Lung (tissue), 12 donors: Measurements from ENCODE around the gene PRRG1. TPM values are rescaled to one million over a fixed set of nuclear protein-coding genes. Genes with fewer than 3 reads are reported as not detected.
A peak's percentile ranks its signal among the peaks of the same experiment; 100 is the strongest.

Experiments used
- ATAC-seq: fragments of 200-7000 bp; cut with Tn5 transposase; one replicate; pipeline ENCODE4 v1.9.1; 2020; ENCODE audit warnings: moderate number of reproducible peaks; ENCODE audit not compliant: insufficient read depth, low FRiP score
- DNase-seq, 3 donors: peaks; one replicate each; pipeline ENCODE4 v3.0.0-alpha.2; 2013 to 2017
- H3K27ac ChIP-seq, 2 donors: one replicate each; pipeline ENCODE4 v1.5.1; 2013; ENCODE audit warnings: mild to moderate bottlenecking in 2 of 2, moderate library complexity in 2 of 2, control low read depth in 1 of 2, inconsistent platforms in 1 of 2, low read depth in 1 of 2, low read length in 1 of 2
- H3K27me3 ChIP-seq, 3 donors: one replicate each; pipeline ENCODE4 v1.5.1; 2013; ENCODE audit warnings: low read length in 2 of 3; ENCODE audit not compliant: control insufficient read depth in 3 of 3, insufficient read depth in 3 of 3
- H3K36me3 ChIP-seq, 4 donors: one replicate each; pipeline ENCODE4 v1.5.1; 2013; ENCODE audit warnings: low read length in 4 of 4, mild to moderate bottlenecking in 1 of 4, moderate library complexity in 1 of 4; ENCODE audit not compliant: control insufficient read depth in 4 of 4, insufficient read depth in 4 of 4
- H3K4me1 ChIP-seq, 5 donors: one replicate each; pipeline ENCODE4 v1.5.1; 2013; ENCODE audit warnings: low read length in 5 of 5, mild to moderate bottlenecking in 2 of 5, moderate library complexity in 1 of 5; ENCODE audit not compliant: control insufficient read depth in 5 of 5, insufficient read depth in 5 of 5
- H3K4me3 ChIP-seq: one replicate; pipeline ENCODE4 v1.5.1; 2013; ENCODE audit warnings: mild to moderate bottlenecking, control low read depth, moderate library complexity
- H3K9ac ChIP-seq, 2 donors: one replicate each; pipeline ENCODE4 v1.5.1; 2013; ENCODE audit warnings: low read length in 2 of 2, control low read depth in 1 of 2; ENCODE audit not compliant: insufficient read depth in 1 of 2
- H3K9me3 ChIP-seq, 4 donors: one replicate each; pipeline ENCODE4 v1.5.1; 2013; ENCODE audit warnings: low read length in 3 of 4, mild to moderate bottlenecking in 1 of 4, moderate library complexity in 1 of 4; ENCODE audit not compliant: control insufficient read depth in 4 of 4, insufficient read depth in 3 of 4
- WGBS, 2 donors: extraction: QIAGEN DNeasy Blood & Tissue Kit; methylation state at CpG; one replicate each; pipeline ENCODE4 v1.1.7; 2013; 5-methylcytosine and 5-hydroxymethylcytosine counted together
- polyA plus RNA-seq, 2 donors: library from polyadenylated mRNA; stranded (reverse); fragments of 200-250 nt; gene quantifications; one replicate each; pipeline ENCODE4 v1.2.1, GENCODE V29; 2013
- total RNA-seq, 2 donors: library from RNA; depleted of rRNA in 1 of 2; stranded (reverse); fragments of >200 nt in 1 of 2; gene quantifications; one replicate each; pipeline ENCODE4 v1.2.1, GENCODE V29; 2014 to 2021
- TF ChIP-seq, protein P1 (sequence below): IDR thresholded peaks from 2 replicates; pipeline ENCODE4 v1.5.1; 2012; ENCODE audit warnings: mild to moderate bottlenecking; ENCODE audit errors: control extremely low read depth, extremely low read depth
- donor health status: control.
- donor health status: control.
- donor health status: Bipolar disorder and iron deficiency.
- donor health status: healthy.
- donor health status: DM: yes; HTN: yes; CAD: no.

PRRG1 gene
- total and polyA plus RNA-seq, 4 donors = 2.1 to 15.0 (median 3.8) TPM

DNA sequence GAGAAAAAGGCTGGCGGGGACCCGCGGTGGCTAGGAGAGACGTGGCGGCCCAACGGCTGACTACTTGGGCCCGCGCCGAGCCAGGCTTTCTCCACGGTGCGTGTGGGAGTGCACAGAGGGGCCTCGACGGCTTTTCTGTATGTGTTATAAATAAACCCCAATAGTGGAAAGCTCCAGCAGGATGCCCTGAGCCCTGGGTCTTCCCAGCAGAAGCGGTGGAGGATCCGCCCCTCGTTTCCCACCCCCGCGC is 268 bp upstream of the PRRG1 start:
- TF ChIP-seq, protein P1, sequence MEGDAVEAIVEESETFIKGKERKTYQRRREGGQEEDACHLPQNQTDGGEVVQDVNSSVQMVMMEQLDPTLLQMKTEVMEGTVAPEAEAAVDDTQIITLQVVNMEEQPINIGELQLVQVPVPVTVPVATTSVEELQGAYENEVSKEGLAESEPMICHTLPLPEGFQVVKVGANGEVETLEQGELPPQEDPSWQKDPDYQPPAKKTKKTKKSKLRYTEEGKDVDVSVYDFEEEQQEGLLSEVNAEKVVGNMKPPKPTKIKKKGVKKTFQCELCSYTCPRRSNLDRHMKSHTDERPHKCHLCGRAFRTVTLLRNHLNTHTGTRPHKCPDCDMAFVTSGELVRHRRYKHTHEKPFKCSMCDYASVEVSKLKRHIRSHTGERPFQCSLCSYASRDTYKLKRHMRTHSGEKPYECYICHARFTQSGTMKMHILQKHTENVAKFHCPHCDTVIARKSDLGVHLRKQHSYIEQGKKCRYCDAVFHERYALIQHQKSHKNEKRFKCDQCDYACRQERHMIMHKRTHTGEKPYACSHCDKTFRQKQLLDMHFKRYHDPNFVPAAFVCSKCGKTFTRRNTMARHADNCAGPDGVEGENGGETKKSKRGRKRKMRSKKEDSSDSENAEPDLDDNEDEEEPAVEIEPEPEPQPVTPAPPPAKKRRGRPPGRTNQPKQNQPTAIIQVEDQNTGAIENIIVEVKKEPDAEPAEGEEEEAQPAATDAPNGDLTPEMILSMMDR = no peak
- 0 to 28% methylated on average over 13 to 18 of the region's 18 CpGs for WGBS, 2 donors
- Histone ChIP-seq H3K27me3 (peaks cover 0 to 4% (median 2%) of the 10 kb centered on the region in 3 donors), H3K4me1 (peaks cover 0 to 15% (median 2%) of the 10 kb centered on the region in 5 donors), H3K9ac (no peak overlapping the region), H3K4me3 (no peak overlapping the region), H3K36me3 (no peaks in the 10 kb centered on the region), H3K9me3 (no peaks in the 10 kb centered on the region), H3K27ac (peak overlapping the region; percentile 66 to 76)
- peak in 1 of 3 donors; percentile 89 for DNase-seq
- ATAC-seq = peak; percentile 12

DNA sequence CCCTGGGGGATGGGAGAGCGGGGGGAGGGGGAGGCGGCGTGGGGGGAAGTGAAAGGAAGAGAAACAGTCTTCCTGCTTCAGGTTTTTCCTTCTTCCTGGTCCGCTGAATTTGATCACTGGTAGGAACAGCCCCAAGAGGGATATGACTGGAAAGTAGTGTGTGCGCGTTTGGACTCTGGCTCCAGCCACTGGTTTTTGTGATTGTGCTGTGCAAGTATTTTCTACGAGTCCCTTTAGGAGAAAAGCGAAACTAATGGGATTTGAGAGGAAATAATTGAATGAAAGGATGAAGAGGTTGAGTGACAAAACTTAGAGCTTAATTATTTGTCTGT is 836 bp downstream of the PRRG1 start:
- TF ChIP-seq, protein P1 = no peak
- no peaks in the 10 kb centered on the region for H3K9me3 ChIP-seq
- peaks cover 0 to 4% (median 2%) of the 10 kb centered on the region in 3 donors for H3K27me3 ChIP-seq
- no peaks in the 10 kb centered on the region for H3K36me3 ChIP-seq
- H3K4me3 ChIP-seq = peak overlapping the region; percentile 58
- peaks cover 0 to 15% (median 2%) of the 10 kb centered on the region in 5 donors for H3K4me1 ChIP-seq
- ATAC-seq (peak; percentile 24), DNase-seq (peak in 2 of 3 donors; percentile 55 to 58)
- H3K9ac ChIP-seq = peak overlapping the region in 1 of 2 donors; percentile 89
- WGBS, 2 donors = 8 to 30% methylated on average over 4 to 8 of the region's 8 CpGs
- H3K27ac ChIP-seq = peak overlapping the region; percentile 73 to 79

- H3K27ac ChIP-seq = no peak overlapping the region
- H3K9ac ChIP-seq = no peak overlapping the region
- no peak overlapping the region for H3K4me3 ChIP-seq
- H3K36me3 ChIP-seq = no peaks in the 10 kb centered on the region
- no peak for ATAC-seq
- H3K9me3 ChIP-seq = no peaks in the 10 kb centered on the region
- TF ChIP-seq, protein P1 = no peak
- WGBS, 2 donors = 76 to 90% methylated on average over 2 of the region's 2 CpGs
- peaks cover 0 to 3% (median 2%) of the 10 kb centered on the region in 3 donors for H3K27me3 ChIP-seq
- H3K4me1 ChIP-seq = peaks cover 0 to 3% (median 0%) of the 10 kb centered on the region in 5 donors
- DNase-seq = no peak
Observed at GRCh38 chrX:37353646-37354045, 4.5 kb downstream of the PRRG1 start.

DNA sequence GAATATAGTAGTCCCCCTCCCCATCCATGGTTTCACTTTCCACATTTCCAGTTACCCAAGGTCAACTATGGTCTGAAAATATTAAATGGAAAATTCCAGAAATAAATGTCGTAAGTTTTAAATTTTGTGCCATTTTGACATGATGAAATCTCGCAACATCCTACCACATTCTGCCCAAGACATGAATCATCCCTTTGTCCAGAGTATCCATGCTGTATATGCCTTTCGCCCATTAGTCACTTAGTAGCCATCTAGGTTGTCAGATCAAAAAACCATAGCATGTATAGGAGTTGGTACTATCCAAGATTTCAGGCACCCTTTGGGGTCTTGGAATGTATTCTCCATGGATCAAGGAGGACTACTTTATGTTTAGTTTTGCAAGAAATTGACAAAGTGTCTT is 8.3 kb downstream of the PRRG1 start:
- TF ChIP-seq, protein P1 = no peak
- DNase-seq (no peak), ATAC-seq (no peak)
- 88 to 90% methylated on average over 3 of the region's 3 CpGs for WGBS, 2 donors
- peaks cover 0 to 2% (median 0%) of the 10 kb centered on the region in 5 donors for H3K4me1 ChIP-seq
- peaks cover 0 to under 1% (median 0%) of the 10 kb centered on the region in 3 donors for H3K27me3 ChIP-seq
- H3K9me3 ChIP-seq = peaks cover 0 to 4% (median 0%) of the 10 kb centered on the region in 4 donors
- H3K4me3 ChIP-seq = no peak overlapping the region
- H3K27ac ChIP-seq = no peak overlapping the region
- H3K9ac ChIP-seq = no peak overlapping the region
- no peaks in the 10 kb centered on the region for H3K36me3 ChIP-seq
